ENCODE measurements around the gene GRAMD1B.

GRAMD1B gene

GRCh38 chr11:123409456-123410217 lies 20.4 kb upstream of the GRAMD1B start:
- DNase-seq: no peak

- no peak for DNase-seq
These were observed 19.9 kb upstream of the GRAMD1B start for GRCh38 chr11:123410218-123410549.

- DNase-seq: no peak
These were observed 16.4 kb upstream of the GRAMD1B start for GRCh38 chr11:123413636-123414035.

GRCh38 chr11:123416566-123416965 lies 13.5 kb upstream of the GRAMD1B start:
- DNase-seq: no peak

- DNase-seq: no peak
These were observed 11.5 kb upstream of the GRAMD1B start for GRCh38 chr11:123418351-123419114.

GRCh38 chr11:123419731-123420452 lies 10.2 kb upstream of the GRAMD1B start:
- DNase-seq: no peak

GRCh38 chr11:123421589-123421988 lies 8.5 kb upstream of the GRAMD1B start:
- DNase-seq: no peak

GRCh38 chr11:123425367-123425766 lies 4.7 kb upstream of the GRAMD1B start:
- no peak for DNase-seq

- no peak for DNase-seq
These were observed 3.3 kb upstream of the GRAMD1B start for GRCh38 chr11:123426789-123427188.

GRCh38 chr11:123427405-123427804 lies 2.7 kb upstream of the GRAMD1B start:
- DNase-seq: no peak

- no peak for DNase-seq
These were observed 1.9 kb upstream of the GRAMD1B start for GRCh38 chr11:123428116-123428715.

- peak; percentile 92 for DNase-seq
These were observed 733 bp upstream of the GRAMD1B start for GRCh38 chr11:123429336-123429735.

- peak; percentile 62 for DNase-seq
These were observed 840 bp downstream of the GRAMD1B start for GRCh38 chr11:123430721-123431497.

GRCh38 chr11:123431619-123432018 lies 1.6 kb downstream of the GRAMD1B start:
- DNase-seq: peak; percentile 23

- DNase-seq: peak; percentile 36
These were observed 4.2 kb downstream of the GRAMD1B start for GRCh38 chr11:123434262-123434661.

- DNase-seq: no peak
These were observed 4.8 kb downstream of the GRAMD1B start for GRCh38 chr11:123434911-123435310.

- no peak for DNase-seq
These were observed 7.3 kb downstream of the GRAMD1B start for GRCh38 chr11:123437236-123437979.

- no peak for DNase-seq
These were observed 8.1 kb downstream of the GRAMD1B start for GRCh38 chr11:123438131-123438627.

GRCh38 chr11:123439616-123440015 lies 9.5 kb downstream of the GRAMD1B start:
- no peak for DNase-seq

- DNase-seq: no peak
These were observed 11.1 kb downstream of the GRAMD1B start for GRCh38 chr11:123441161-123441560.
